Measurements from ENCODE around the gene CRACDL.
A peak's percentile ranks its signal among the peaks of the same experiment; 100 is the strongest.
"Not testable (repeated sequence)": the region's sequence is repeated elsewhere in the genome, so short reads cannot be mapped to it uniquely, and the experiment has no call there.

CRACDL gene

DNA sequence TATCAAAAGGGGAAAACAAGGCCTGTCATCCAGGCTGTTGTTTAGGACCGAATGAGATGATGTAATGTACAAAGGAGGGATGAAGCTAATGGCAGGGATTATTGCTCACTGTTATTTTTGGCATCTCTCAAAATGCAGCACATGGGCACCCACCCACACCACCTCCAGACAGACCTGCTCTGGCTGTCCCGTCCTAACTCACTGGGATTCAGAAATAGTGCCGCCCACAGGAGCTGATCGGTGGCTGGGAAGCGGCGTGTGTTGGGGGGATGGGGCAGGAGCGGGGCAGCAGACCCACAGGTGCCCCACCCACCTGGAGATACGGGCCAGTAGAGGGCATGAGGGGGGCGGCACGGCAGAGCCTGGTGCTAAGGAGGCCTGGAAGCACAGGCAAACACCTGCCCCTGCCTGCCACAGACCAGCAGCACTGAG is 52.2 kb downstream of the CRACDL start:
- DNase-seq = no peak

DNA sequence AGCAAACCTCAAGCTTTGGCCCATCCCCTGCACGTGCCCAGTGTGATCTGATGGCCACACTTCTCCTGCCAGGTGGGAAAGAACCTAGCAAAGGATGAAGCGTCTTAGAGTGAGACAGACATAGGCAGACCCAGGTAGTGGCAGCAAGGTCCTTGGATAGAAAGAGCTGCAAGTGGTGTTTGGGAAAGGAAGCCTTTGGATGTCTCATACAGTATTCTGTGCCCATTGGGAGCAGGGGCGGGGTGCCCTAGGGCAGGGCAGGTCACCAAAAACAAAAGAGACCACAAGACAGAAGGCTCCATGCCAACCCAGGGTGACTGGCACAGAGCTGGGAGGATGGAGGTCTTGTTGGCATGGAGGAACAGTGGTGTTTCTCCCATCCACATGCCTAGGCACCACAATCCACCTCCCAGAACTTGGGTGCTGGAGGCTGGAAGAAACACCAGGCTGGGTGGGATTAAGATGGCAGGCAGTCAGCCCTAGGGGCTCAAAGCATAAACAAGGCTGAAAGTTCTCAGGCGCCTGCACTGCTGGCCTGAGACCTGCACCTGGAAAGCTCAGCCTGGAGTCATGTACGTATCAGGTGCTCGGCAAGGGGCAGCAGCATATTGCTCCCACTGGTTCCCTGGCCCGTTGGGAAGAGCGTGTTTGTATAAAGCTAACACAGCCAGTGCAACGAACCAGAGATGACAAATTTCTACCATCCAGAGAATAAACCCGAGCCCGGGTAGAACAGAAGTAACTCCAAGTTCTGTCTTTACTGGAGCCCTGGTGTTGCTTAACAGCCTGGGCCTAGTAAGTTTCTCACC is 52.9 kb downstream of the CRACDL start:
- no peak for DNase-seq

DNA sequence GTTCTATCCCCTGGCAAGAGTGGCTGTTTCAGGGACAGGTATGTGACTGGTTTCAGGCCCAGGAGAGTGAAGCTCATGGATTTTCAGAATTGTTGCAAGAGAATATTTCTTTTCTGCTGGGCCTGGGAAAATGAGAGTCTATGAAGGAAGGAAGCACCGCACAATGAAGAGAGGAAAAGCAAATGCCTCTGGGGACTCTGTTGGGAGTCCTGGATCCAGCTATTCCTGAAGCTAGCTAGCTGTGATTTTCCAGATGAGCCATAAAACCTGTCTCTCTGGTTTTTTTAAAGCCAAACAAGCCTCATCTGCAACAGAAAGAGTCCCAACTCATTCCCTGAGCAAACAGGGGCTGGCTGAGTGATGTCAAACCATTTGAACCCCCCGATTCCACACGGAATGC is 53.7 kb downstream of the CRACDL start:
- no peak for DNase-seq

DNA sequence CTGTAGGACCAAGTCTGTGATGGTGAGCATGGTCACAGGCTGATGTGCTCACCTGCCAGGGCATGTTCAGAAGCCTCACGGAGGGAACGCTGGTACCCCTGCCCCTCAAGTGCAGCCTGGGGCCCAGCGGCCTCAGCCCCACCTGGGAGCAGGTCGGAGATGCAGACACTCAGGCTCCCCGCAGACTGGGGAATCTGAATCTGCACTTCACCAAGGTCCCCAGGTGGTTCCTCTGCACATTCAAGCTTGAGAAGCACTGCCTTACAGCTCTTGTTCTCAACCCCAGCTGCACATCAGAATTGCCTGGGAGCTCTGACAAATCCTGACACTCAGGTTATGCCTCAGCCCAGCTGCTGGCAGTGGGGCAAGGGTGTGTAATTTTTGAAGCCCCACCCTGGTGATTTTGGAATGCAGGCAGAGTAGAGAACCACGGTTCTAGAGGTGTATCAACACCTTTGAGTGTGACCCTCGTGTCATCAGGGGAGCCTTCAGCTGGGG is 54.8 kb downstream of the CRACDL start:
- no peak for DNase-seq

DNA sequence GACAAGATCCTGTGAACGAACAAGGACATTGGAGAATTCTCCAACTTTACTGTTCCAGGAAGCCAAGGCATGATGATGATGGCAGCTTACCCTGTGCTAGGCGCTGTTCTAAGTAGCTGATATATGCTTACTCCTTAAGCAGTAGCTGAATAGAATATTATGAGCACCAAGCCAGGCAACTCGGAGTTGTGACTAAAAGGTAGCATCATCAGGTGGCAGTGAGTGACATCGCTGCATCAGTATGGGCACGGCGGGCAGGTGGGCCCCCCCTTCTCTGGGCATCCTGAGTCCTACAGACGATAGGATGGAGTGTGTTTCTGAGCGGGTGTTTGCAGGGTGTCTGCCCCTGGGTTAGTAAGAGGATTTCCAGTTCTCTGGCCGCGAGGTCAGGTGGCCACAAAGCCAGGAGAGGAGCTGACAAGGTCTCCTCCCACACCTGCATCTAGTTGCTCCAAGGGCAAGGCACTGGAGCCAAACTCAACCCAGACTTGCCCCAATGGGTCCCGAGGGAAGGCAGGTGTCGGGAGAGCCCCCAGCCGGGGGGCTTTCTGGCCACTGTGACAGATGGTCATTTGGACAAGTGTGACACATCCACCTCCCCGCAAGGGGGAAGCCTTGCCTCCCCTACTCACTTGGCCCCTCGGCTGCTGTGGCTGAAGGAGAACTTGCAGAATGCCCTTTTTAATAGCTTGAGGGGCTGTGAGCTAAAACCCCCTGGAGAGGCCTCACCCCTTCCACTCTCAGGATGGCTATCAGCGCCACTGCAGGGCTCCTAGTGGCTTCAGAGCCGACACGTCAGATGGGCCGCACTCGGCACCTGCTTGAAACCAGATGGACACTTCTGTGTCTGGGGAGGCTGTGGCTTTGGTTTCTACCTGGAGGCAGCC is 55.5 kb downstream of the CRACDL start:
- DNase-seq = no peak

DNA sequence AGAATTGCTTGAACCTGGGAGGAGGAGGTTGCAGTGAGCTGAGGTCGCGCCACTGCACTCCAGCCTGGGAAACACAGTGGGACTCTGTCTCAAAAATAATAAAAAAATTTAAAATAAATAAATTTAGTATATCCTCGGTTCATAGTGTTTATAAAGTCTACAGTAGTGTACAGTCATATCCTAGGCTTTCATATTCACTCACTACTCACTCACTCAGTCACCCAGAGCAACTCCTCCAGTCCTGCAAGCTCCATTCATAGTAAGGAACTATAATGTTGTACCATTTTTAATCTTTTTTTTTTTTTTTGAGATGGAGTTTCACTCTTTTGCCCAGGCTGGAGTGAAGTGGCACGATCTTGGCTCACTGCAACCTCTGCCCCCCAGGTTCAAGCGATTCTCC is 58.4 kb downstream of the CRACDL start:
- not testable (repeated sequence) for DNase-seq

DNA sequence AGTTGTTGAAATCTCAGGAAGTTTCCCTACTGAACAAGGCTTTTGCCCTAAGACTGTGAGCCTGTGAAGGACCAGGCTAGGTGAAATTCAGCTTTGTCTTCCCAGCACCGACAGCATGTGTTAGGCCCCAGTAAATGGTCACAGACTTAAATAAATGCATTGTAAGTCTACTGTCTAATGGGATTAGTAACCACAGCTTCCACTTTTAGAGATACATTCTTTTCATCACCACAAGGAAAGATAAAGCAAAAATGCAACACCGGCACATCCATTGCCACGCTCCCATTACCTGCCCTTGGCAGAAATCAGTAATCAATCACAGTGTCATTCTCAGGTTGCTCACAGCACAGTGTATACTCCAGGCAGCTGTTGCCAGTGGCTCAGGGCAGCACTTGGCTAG is 59.3 kb downstream of the CRACDL start:
- no peak for DNase-seq

DNA sequence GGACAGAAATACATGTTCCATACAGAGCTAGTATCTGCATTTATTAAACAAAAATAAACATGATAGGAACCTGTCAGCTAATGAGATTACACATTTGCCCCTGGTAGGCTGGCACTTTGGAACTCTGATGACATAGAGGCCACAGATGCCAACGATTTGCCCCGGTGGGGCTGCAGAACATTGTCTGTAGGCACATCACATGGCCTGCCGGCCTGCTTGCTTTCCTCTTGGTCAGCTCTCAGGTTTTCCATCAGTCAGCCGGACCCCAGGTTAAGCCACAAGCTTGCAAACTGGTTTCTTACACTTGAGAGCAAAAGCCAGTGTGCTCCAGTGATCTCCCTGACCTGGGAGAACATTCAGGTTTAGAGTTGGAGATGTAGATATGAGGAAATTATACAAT is 60.3 kb downstream of the CRACDL start:
- no peak for DNase-seq

DNA sequence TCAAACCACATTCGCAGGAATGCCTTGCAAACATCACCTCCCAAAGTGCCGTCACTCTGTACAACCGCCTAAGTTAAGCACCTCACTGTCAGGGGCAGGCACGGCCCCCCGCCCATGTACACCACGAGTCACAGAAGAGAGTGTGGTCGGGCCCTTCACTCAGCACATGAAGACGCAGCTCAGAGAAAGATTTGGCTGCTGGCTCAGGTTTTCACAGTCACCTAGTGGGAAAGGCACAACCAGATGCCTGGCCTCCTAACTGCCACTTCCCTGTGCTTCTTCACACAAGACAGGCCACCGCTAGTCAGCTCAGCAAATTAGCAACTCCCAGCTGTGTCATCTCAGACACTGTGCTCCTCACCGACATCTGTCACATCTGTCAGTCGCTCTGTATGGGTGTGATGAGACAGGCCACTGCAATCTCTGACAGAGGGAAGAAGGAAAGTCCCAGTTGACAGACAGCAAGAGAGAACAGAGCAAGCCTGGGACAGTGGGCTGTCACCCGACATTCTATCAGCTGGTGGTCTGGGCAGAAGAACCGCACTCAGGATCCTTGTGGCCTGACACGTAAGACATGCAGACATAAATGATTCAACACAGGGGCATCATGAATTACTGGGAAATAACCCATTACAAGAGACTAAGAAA is 60.8 kb downstream of the CRACDL start:
- DNase-seq = no peak

DNA sequence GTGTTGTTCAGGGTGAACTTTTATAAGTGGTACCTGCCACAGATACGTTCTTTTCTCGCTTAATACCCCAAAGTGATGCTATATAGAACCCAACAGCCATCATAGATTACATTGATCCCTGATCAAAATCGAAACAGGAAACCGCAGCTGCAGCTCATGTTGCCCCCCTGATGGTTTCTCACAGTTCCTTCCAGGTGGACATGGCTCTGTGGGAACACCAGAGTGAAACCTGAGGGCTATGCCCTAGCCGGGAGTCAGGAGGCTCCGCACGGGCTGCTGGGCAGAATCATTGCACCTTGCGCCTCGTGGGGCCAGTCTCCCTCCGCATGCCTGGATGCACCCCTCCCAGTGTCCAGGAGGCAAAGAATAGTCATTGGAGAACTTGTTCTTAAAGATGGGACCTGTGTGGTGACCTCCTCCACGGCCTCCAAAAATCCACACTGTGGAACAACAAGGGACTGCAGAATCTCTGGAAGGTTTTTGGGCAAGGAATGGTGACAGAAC is 61.8 kb downstream of the CRACDL start:
- DNase-seq = no peak

DNA sequence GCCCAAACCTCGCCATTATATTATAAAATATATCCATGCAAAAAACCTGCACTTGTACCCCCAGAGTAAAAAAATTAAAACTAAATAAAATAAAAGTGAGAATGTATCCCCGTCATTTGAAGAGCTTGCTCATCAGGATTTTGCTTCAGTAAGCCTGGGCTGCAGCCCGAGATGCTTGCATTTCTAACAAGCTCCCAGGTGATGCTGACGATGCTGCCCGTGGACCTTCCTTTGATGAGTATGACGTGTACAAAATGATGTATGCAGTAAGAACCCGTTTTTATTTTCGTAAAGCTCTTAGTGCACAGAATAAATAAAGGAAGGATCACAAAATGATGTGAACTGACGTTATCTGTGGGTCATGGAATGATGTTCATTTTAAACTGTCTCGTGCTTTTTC is 63.5 kb downstream of the CRACDL start:
- no peak for DNase-seq

DNA sequence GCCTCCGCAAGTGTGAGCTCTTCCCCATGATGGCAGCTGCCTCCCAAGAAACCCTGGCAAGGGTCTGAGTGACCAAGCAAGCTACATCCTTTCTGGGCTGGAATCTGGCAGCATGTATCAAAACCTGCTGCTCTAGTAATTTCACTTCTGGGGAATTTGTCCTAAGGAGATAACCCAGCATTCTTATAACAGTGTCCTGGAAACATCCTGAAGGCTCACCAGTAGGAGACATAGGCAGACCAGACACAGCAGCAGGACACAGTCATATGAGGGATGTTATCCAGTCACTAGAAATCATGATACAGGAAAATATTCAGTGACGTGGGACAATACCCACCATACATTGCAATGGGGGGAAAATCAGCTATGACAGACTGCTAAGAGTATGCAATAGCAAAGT is 64.5 kb downstream of the CRACDL start:
- no peak for DNase-seq

DNA sequence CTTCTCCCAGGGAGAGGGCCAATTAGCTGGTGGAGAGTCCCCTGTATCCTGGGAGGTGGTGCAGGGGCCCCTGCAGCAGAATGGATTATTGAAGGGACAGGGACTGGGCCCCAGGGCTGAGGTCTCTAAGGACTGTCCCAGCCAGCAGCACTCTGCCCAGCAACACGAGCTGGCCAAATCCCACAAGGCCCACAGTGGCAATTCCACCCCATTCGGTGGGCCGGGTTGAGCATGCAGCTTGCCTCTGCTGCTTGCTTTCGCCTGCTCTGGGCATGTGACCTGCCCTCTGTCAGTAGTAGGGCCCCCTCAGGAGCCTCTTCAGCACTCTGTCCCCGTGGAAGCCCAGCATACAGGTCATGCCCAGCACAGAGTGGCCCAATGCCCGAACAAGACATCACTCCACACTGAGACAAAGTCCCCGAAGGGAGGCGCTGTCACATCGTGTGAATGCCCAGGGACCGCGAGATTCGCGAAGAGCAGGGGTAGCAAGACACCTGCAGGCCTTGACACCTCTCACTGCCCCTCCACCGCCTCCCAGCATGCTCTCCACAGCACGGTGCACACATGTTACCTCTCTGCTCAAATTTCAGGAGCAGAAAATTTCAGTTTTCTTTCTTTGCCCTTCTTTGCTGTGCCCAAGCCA is 65.4 kb downstream of the CRACDL start:
- DNase-seq = no peak

DNA sequence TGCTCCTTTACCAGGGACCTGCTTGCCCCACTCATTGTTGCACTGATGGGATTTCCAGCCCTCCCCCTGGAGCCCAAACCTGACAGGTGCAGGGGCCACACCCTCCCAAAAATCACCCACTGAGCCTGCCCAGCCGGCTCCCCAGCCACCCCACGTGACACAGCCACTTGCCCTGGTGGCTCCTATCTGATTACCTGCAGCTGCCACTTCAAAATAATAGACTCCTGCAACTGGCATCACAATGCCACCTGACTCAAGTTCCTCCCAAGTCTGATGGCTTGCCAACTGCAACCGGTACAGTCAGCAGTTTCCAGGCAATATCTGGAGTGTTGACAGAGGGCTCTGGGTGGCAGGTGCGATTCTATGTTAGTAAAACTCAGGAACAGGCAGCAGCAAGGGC is 66.2 kb downstream of the CRACDL start:
- DNase-seq = no peak

DNA sequence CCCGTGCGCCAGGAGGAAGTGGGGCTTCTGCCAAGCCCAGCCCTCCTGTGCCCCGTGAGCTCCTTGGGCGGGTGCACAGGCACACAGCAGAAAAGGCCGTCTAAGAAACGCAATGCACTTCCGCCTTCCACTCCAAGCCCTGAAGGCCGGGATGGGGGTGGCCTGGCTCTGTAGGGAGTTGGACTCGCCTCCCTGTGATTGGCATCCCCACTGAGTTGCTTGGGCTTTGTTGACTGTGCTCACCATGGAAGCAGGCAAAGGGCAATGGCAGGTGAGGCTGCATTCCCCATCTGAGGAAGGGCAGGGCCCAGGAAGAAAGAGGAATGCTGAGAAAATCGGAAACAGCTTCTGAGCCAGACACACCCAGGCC is 66.8 kb downstream of the CRACDL start:
- no peak for DNase-seq

DNA sequence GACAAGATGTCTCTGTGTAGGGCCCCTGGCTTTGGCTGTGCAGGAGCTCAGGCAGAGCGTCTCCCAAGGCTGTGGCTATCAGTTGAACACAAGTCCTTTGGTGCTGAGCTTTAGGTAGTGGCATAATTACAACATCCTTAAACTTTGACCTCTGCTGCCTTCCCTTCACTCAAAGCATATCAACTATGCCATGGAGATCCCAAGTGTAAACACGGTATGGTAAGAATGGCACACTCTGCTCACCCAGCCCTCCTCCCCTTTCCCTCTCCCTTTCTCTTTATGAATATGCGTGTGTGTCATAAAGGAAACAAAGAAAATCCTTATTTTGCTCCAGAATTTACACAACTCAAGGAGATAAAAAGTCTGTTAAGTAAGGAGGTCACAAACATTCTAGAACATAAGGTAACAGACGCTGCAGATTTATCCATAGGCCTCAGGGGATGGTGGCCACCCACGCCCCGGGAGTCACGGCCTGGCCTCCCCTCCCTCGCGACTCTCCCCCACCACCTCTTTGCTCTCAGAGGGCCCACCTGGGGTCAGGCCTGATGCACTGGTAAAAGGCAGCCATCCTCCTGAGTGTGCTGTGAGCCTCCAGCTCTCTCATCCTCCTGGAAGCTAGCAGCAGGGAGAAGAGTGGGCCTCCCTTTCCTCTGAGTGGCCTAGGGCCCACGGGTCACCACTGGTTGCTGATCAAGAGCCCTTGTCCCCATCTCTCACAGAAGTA is 67.3 kb downstream of the CRACDL start:
- DNase-seq = peak; percentile 2

DNA sequence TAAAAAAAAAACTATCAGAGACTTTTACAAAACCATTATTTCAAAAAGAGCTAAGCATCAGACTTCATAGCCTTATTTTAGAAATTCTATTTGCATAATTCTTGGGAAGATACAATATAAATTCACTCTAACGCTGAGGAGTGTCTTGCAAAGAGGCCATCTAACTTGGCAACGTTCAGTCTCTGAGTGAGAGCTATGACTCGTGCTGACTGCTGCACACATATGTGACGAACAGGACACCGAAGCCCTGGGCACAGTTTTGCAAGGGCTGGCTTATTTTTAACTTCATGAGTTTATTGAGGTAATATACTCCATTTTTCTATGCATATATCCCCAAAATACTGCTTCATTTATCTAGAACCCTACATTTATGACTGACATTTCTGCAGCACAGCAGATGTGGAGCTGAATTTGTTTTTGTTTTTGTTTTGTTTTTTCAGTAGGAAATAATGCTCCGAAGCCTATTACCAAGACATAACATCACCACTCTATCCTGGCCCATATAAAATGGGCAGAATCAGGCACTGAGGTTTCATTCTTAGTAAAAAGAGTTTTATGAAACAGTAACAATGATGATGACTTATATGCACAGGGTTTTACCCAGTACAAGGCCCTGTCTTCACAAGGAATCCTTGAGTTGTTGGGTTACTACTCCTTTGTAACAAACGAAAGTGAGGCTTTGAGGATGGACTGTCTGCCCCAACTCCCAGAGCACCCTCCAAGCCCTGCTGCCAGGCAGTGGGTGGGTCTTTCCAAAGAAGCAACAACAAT is 68.3 kb downstream of the CRACDL start:
- peak; percentile 64 for DNase-seq

DNA sequence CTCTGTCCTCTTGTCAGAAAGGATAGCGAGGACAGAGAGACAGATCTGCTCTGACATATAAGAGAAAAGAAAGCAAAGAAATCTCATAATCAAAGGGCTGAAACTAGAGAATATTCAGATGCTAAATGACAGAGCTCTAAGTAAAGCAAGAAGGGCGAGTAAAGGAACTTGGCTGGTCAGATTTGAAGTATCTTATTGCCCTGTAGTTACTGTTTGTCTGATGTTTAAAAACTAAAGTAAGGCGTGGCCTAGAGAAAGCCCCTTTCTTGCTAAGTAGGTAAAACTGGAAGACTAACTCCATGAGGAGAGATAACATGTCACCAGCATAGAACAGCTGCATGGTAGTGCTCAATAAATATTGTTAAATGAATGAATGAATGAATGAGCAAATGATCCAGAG is 70.0 kb downstream of the CRACDL start:
- no peak for DNase-seq

DNA sequence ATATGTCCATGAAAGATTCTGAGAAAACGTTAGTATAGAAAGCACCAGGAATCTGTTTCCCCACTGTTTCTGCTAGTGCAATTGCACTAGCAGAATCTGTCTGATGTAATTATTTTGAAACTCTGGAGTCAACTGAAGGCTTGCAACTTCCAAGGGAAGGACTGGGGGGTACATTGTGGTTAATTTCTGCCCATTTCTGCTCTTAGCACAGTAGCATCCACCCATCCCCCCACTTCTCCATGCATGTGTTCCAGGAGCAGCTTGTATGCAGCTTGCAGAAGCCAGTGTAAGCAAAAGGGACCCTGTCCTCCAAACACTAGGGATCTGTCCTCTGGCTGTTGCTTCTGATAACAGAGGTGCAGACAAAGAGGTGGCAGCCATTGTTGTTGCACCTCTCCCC is 74.4 kb downstream of the CRACDL start:
- no peak for DNase-seq

DNA sequence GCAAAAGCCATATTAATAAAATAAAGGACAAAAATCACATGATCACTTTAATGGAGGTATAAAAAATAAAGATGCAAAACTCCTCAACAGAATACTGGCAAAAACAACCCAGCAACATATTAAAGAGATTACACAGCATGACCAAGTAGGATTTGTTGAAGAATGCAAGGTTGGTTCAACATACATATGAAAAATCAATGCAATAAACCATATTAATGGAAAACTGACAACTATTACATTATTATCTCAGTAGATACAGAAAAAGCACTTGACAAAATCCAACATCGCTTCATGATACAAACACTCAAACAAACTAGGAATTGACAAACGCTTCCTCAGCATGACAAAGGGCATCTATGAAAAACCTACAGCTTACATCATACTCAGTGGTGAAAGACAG is 76.7 kb downstream of the CRACDL start:
- DNase-seq = no peak

DNA sequence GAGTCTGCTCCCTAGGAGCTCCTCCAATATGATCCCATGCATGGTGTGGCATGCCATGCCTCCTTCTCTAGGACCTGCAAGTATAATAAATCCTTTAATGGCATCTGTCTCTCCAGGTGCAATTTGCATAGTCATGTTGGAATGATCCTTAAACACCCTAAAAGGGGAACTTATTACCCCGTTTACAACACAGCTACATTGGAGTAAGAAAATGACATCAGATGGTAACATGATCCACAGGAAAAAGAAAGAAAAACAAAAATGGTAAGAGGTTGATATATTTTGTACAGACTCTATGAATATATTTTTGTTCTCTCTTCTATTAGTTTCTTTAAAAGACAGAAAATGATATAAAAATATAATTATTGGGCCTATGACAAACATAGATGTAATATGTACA is 79.0 kb downstream of the CRACDL start:
- no peak for DNase-seq

All from fibroblast of skin of back (primary cell).